H1 (cell line): ENCODE measurements around the gene PTPA. TPM values are rescaled to one million over a fixed set of nuclear protein-coding genes. Genes with fewer than 3 reads are reported as not detected.

Source experiments
- EGR1 ChIP-seq: IDR thresholded peaks from 2 replicates; pipeline ENCODE4 v1.6.1; 2011; ENCODE audit warnings: low read depth, low read length, borderline replicate concordance
- polyA plus RNA-seq, 7 experiments: library from polyadenylated mRNA; depleted of rRNA in 3 of 7; stranded (reverse) in 5 of 7; unstranded in 2 of 7; fragments of >200 nt in 5 of 7; fragments of 200-250 nt in 2 of 7; gene quantifications; 1 replicate in 5 of 7; 2 replicates in 1 of 7; 4 replicates in 1 of 7; pipeline versions ENCODE4 v1.2.1 to v1.2.3, GENCODE V29; 2011 to 2013; ENCODE audit warnings: missing spikeins in 2 of 7, mixed read lengths in 2 of 7
- total RNA-seq: library from RNA; stranded (reverse); fragmentation: NEBNext Ultra II Directional; extraction: Animal tissue kit (Norgen Biotek cat#: 25700); gene quantifications from 2 replicates; pipeline ENCODE4 v1.2.1, GENCODE V29; 2021

Gene PTPA
- total and polyA plus RNA-seq, 2 of the 8 experiments (the other 6 are each of a cell fraction or from before 2014, with no cell fraction given) = 114 to 145 TPM

GRCh38 chr9:129142138-129142935, 31.1 kb downstream of the PTPA start (continued):
- TF ChIP-seq EGR1 = no peak
